ENCODE results near the gene NLGN1. TPM values are rescaled to one million over a fixed set of nuclear protein-coding genes. Genes with fewer than 3 reads are reported as not detected.

The NLGN1 gene
- total and polyA plus RNA-seq, 9 of the 15 experiments (the other 6 are each of a cell fraction or from before 2014, with no cell fraction given): under 0.01 to 0.01 TPM; not detected in 7

DNA sequence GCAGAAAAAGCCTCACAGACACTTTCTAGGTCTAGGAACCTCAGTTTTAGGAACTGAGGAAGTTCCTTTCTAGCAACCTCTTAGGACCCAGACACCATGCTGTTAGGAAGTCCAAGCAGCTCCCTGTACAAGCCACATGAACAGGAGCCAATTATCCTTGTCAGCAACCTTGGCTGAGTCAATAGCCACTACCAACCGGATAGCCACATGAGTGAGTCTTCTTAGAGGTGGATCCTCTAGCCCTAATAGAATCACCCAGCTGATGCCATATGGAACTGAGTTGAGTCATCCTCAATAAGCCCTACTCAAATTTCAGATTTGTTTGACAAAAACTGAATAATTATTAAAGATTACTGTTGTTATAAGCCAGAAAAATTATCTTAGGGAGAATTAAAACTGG, 256.2 kb downstream of the NLGN1 start:
- POLR2A ChIA-PET: no interaction called here

GRCh38 chr3:173659972-173660371, 262.4 kb downstream of the NLGN1 start:
- FAIRE-seq (no peak), DNase-seq (ENCODE audit: extremely low read depth in 1 of 4, low spot score in 3 of 4) (no peak), ATAC-seq (no peak)
- in situ Hi-C loops (cut with MboI) (no loop called here), intact Hi-C loops (cut with micrococcal nuclease) (no loop called here)
- Histone ChIP-seq H3K4me3 (no peak overlapping the region), H3K9ac (ENCODE audit: insufficient read depth in 1 of 2, low read depth in 2 of 2, low read length in 2 of 2) (no peak overlapping the region), H3K4me1 (replicated peaks in 1 of 2; ENCODE audit: control insufficient read depth in 2 of 2, insufficient read depth in 2 of 2, low read length in 2 of 2) (no peaks in the 10 kb centered on the region), H3K27me3 (ENCODE audit: control insufficient read depth in 2 of 2, insufficient read depth in 2 of 2, low read length in 2 of 2) (no peaks in the 10 kb centered on the region), H3K9me1 (ENCODE audit: control insufficient read depth, insufficient read depth, low read length) (no peaks in the 10 kb centered on the region), H3K36me3 (ENCODE audit: control insufficient read depth, insufficient read depth, low read length) (no peaks in the 10 kb centered on the region), H4K20me1 (replicated peaks; ENCODE audit: control insufficient read depth, insufficient read depth, low read length) (no peaks in the 10 kb centered on the region), H3K4me2 (ENCODE audit: insufficient read depth, low read length) (no peak overlapping the region), H3K9me3 (replicated peaks; ENCODE audit: control insufficient read depth, insufficient read depth, low read depth, low read length) (no peaks in the 10 kb centered on the region), H2AFZ (ENCODE audit: low read depth, low read length) (no peak overlapping the region), H3K79me2 (ENCODE audit: control insufficient read depth, insufficient read depth, low read length) (no peaks in the 10 kb centered on the region), H3K27ac (ENCODE audit: extremely low read depth, low read depth, low read length) (no peak overlapping the region)
- 0% methylated on average over 2 of the region's 2 CpGs for WGBS (ENCODE audit: insufficient coverage, low coverage, missing lambda C conversion rate)
- CTCF ChIA-PET (ENCODE audit: low intra/inter-chr PET ratio): no interaction called here
- TF ChIP-seq MED1 (CRISPR knock-in tag; IDR thresholded peaks at IDR 0.05; ENCODE audit: borderline replicate concordance): no peak
- TF ChIP-seq CBFA2T3 (IDR thresholded peaks at IDR 0.05): no peak
- no peak for TF ChIP-seq HIVEP1 (CRISPR knock-in tag; IDR thresholded peaks at IDR 0.05)
- no peak for TF ChIP-seq ZNF408 (CRISPR knock-in tag; IDR thresholded peaks at IDR 0.05; ENCODE audit: low read depth)
- BruUV-seq (replicated peaks): no TSS peak
- POLR2A ChIA-PET: no interaction called here

More for the DNA sequence above, 256.2 kb downstream of the NLGN1 start:
- Histone ChIP-seq H3K9me3 (replicated peaks; ENCODE audit: control insufficient read depth, insufficient read depth, low read depth, low read length) (peaks cover 1% of the 10 kb centered on the region; the same call in 1 of the 2 replicates), H3K4me1 (replicated peaks in 1 of 2; ENCODE audit: control insufficient read depth in 2 of 2, insufficient read depth in 2 of 2, low read length in 2 of 2) (no peaks in the 10 kb centered on the region), H3K9ac (ENCODE audit: insufficient read depth in 1 of 2, low read depth in 2 of 2, low read length in 2 of 2) (no peak overlapping the region), H2AFZ (ENCODE audit: low read depth, low read length) (no peak overlapping the region), H4K20me1 (replicated peaks; ENCODE audit: control insufficient read depth, insufficient read depth, low read length) (no peaks in the 10 kb centered on the region), H3K79me2 (ENCODE audit: control insufficient read depth, insufficient read depth, low read length) (no peaks in the 10 kb centered on the region), H3K9me1 (ENCODE audit: control insufficient read depth, insufficient read depth, low read length) (no peaks in the 10 kb centered on the region), H3K36me3 (ENCODE audit: control insufficient read depth, insufficient read depth, low read length) (no peaks in the 10 kb centered on the region), H3K27ac (ENCODE audit: extremely low read depth, low read depth, low read length) (no peak overlapping the region), H3K27me3 (ENCODE audit: control insufficient read depth in 2 of 2, insufficient read depth in 2 of 2, low read length in 2 of 2) (no peaks in the 10 kb centered on the region), H3K4me2 (ENCODE audit: insufficient read depth, low read length) (no peak overlapping the region), H3K4me3 (no peak overlapping the region)
- no peak for TF ChIP-seq RB1 (IDR thresholded peaks at IDR 0.05; ENCODE audit: low read depth)
- no peak for TF ChIP-seq HDAC2 (IDR thresholded peaks at IDR 0.05)
- no peak for TF ChIP-seq CREBBP (IDR thresholded peaks at IDR 0.05; ENCODE audit: low read depth, low read length)
- TF ChIP-seq HDAC1 (IDR thresholded peaks at IDR 0.05): no peak
- CTCF ChIA-PET (ENCODE audit: low intra/inter-chr PET ratio): no interaction called here
- WGBS (ENCODE audit: insufficient coverage, low coverage, missing lambda C conversion rate): 0% methylated on average over 1 of the region's 1 CpG
- in situ Hi-C loops (cut with MboI) (no loop called here), intact Hi-C loops (cut with micrococcal nuclease) (no loop called here)
- FAIRE-seq: no peak
- no peak for DNase-seq (ENCODE audit: extremely low read depth in 1 of 4, low spot score in 3 of 4)
- no peak for ATAC-seq
- no TSS peak for BruUV-seq (replicated peaks)
